ENCODE measurements around the gene S100A10. TPM values are rescaled to one million over a fixed set of nuclear protein-coding genes. Genes with fewer than 3 reads are reported as not detected.

Gene S100A10
- total RNA-seq, 1 experiment from 2014 or later = 160 TPM

DNA sequence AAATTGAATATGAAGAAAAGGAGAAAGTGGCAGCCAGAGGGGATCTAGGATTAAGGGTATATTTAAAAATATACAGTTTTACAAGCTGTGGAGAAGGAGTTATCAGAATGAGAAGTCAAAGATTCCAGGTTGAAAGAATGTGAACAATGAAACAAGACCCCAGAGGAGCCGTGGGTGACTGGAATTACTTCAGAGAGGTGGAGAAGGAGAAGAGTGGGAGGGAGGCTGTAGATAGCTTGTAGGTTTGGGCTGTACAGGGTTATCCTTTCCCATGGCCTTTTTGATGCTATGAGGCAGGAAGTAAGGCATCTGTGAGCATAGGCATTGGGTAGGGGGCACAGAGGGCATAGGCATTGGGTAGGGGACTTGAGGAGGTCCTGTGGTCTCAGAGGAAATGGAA lies 48.4 kb upstream of the S100A10 start:
- Histone ChIP-seq H4K8ac (replicated peaks; ENCODE audit: insufficient read length, low read depth, low read length) (no peak overlapping the region), H3K9me3 (ENCODE audit: control insufficient read depth, low read depth, low read length) (no peaks in the 10 kb centered on the region), H3K27me3 (ENCODE audit: insufficient read depth, low read length) (no peaks in the 10 kb centered on the region), H3K18ac (ENCODE audit: insufficient read length, low read depth, low read length) (no peak overlapping the region), H3K79me1 (ENCODE audit: insufficient read depth, low read depth, low read length, poor library complexity, severe bottlenecking) (no peaks in the 10 kb centered on the region), H3K14ac (ENCODE audit: insufficient read depth, low read length) (no peak overlapping the region), H3K4ac (ENCODE audit: low read depth, low read length) (no peak overlapping the region), H4K91ac (ENCODE audit: insufficient read length, low read depth, low read length) (no peak overlapping the region), H3K27ac (ENCODE audit: insufficient read length, low read depth, low read length) (no peak overlapping the region), H3K56ac (ENCODE audit: insufficient read length, low read depth, low read length) (no peak overlapping the region), H3K23me2 (ENCODE audit: insufficient read length, low read depth, low read length, poor library complexity, severe bottlenecking) (no peaks in the 10 kb centered on the region), H3K4me2 (ENCODE audit: insufficient read depth, insufficient read length, low read length) (no peak overlapping the region), H3T11ph (ENCODE audit: low read length) (no peak overlapping the region), H4K20me1 (ENCODE audit: control insufficient read depth, insufficient read depth, insufficient read length) (no peaks in the 10 kb centered on the region), H2BK15ac (ENCODE audit: low read depth, low read length) (no peak overlapping the region), H2BK20ac (ENCODE audit: low read depth, low read length, poor library complexity, severe bottlenecking) (no peak overlapping the region), H3K9ac (ENCODE audit: extremely low read depth, insufficient read length, low read length) (no peak overlapping the region), H3K23ac (ENCODE audit: insufficient read length, low read depth, low read length) (no peak overlapping the region), H2BK12ac (ENCODE audit: insufficient read length, low read depth, low read length) (no peak overlapping the region), H2AK5ac (ENCODE audit: insufficient read length, low read length) (no peak overlapping the region), H2BK5ac (ENCODE audit: insufficient read length, low read length) (no peak overlapping the region), H3K4me1 (ENCODE audit: insufficient read depth, low read length) (peaks cover 9% of the 10 kb centered on the region; the same call in 1 of the 2 replicates), H3K79me2 (ENCODE audit: insufficient read depth, low read length) (no peaks in the 10 kb centered on the region), H2AFZ (ENCODE audit: low read length) (no peak overlapping the region), H2BK120ac (ENCODE audit: low read depth, low read length, poor library complexity, severe bottlenecking) (no peak overlapping the region), H4K5ac (ENCODE audit: insufficient read length, low read depth, low read length) (no peak overlapping the region)
- H3K27ac Mint-ChIP-seq = no peak overlapping the region
- DNase-seq = no peak
- H3K4me3 Mint-ChIP-seq = no peak overlapping the region
- H3K9me3 Mint-ChIP-seq = no peaks in the 10 kb centered on the region
- H3K4me1 Mint-ChIP-seq = peaks cover 20 to 37% of the 10 kb centered on the region in 2 experiments
- H3K27me3 Mint-ChIP-seq (ENCODE audit: low read depth) = no peaks in the 10 kb centered on the region; the same call in none of the 2 replicates
- no peaks in the 10 kb centered on the region for H3K36me3 Mint-ChIP-seq (ENCODE audit: insufficient read depth in 1 of 3, low read depth in 3 of 3)
- no CpG with 5 or more reads among the region's 1 CpG for WGBS (ENCODE audit: extremely low coverage, insufficient read length, low lambda C conversion rate)
- TF ChIP-seq, protein P1, sequence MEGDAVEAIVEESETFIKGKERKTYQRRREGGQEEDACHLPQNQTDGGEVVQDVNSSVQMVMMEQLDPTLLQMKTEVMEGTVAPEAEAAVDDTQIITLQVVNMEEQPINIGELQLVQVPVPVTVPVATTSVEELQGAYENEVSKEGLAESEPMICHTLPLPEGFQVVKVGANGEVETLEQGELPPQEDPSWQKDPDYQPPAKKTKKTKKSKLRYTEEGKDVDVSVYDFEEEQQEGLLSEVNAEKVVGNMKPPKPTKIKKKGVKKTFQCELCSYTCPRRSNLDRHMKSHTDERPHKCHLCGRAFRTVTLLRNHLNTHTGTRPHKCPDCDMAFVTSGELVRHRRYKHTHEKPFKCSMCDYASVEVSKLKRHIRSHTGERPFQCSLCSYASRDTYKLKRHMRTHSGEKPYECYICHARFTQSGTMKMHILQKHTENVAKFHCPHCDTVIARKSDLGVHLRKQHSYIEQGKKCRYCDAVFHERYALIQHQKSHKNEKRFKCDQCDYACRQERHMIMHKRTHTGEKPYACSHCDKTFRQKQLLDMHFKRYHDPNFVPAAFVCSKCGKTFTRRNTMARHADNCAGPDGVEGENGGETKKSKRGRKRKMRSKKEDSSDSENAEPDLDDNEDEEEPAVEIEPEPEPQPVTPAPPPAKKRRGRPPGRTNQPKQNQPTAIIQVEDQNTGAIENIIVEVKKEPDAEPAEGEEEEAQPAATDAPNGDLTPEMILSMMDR (conservative IDR thresholded peaks at IDR 0.05) = no peak

Measured in H9 (cell line).